ENCODE data around the gene GARIN5A.

DNA sequence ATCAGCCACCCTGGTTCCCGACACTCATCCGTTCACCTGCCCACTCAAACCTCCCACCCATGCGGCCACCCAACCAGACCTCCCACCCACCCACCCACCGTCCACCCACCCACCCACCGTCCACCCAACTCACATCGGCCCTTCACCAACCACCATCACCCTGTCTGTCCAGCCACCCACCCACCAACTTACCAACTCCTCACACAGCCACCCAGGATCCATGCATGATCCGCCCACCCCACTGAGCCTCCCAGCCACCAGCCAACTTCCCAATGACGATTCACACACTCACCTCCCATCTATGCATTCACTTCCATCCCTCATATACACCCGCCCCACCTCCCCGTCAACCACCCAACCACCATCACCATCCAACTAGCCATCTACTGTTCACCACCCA is 30.1 kb upstream of the GARIN5A start:
- TF ChIP-seq, protein P1, sequence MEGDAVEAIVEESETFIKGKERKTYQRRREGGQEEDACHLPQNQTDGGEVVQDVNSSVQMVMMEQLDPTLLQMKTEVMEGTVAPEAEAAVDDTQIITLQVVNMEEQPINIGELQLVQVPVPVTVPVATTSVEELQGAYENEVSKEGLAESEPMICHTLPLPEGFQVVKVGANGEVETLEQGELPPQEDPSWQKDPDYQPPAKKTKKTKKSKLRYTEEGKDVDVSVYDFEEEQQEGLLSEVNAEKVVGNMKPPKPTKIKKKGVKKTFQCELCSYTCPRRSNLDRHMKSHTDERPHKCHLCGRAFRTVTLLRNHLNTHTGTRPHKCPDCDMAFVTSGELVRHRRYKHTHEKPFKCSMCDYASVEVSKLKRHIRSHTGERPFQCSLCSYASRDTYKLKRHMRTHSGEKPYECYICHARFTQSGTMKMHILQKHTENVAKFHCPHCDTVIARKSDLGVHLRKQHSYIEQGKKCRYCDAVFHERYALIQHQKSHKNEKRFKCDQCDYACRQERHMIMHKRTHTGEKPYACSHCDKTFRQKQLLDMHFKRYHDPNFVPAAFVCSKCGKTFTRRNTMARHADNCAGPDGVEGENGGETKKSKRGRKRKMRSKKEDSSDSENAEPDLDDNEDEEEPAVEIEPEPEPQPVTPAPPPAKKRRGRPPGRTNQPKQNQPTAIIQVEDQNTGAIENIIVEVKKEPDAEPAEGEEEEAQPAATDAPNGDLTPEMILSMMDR (IDR thresholded peaks at IDR 0.05) = no peak
- no peak for TF ChIP-seq ZFX (IDR thresholded peaks at IDR 0.05; ENCODE audit: borderline replicate concordance)
